ENCODE results near the gene MTUS2.
"Not testable (repeated sequence)": the region's sequence is repeated elsewhere in the genome, so short reads cannot be mapped to it uniquely, and the experiment has no call there.

The MTUS2 gene

GRCh38 chr13:28958441-28958840 lies 138.3 kb downstream of the MTUS2 start:
- DNase-seq (ENCODE audit: low read depth): no peak

- DNase-seq (ENCODE audit: low read depth): no peak
Observed at GRCh38 chr13:28964052-28964451, 143.9 kb downstream of the MTUS2 start.

- no peak for DNase-seq (ENCODE audit: low read depth)
Observed at GRCh38 chr13:28964803-28965202, 144.7 kb downstream of the MTUS2 start.

DNA sequence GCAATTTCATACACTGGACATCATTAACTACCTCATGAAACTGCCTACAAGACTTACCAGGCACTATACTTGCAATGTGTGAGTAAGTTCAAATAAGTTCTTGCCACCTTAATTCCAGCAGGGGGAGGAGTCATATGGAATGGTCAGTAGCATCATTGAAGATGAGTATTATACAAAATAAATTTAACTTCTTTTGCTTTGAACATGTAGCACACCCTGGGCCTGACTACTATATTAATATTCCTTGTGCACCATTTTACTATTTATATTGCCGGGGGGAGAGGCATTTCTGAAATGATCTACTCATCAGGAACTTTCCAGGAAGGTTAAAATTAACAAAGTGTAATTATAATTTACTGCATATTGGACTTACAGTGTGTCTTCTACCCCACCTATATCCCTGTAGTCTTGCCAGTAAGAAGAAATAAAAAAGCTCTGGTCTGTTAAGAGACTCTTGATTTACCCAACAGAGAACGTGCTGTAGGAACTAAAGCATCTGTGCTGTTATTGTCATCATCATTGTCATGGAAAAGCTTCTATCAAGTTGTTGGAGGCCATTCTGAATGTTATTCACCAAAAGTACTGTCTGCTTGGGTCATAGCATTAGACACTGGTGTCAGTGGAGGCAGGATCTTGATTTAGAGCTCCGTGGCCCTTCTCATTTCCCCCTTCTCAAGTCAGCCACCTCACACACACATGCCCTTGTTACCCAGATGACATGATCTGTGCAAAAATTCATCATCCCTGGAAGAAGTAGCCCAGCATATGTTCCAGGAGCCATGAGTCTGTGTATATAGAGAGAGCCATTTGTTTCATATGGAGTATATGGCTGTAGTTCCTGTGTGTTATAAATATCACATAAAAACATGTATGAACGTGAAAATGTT lies 147.1 kb downstream of the MTUS2 start:
- no peak for DNase-seq (ENCODE audit: low read depth)

DNA sequence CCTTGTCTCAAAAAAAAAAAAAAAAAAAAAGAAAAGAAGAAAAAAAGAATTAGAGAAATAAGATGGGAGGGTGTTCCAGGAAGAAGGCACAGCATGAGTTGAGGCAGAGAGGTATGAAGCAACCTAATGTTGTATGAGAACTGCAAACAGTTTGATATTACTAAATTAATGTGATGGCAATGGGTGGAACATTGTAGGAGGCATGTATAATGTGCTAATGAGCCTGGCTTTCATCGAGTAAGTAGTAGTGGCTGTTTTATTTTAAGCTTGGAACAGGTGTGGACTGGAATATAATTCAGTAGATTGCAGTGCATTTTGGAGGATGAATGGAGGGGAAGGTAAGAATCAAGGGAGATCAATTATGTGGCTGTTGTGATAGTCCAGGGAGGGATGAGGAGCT lies 156.1 kb downstream of the MTUS2 start:
- DNase-seq (ENCODE audit: low read depth): no peak

DNA sequence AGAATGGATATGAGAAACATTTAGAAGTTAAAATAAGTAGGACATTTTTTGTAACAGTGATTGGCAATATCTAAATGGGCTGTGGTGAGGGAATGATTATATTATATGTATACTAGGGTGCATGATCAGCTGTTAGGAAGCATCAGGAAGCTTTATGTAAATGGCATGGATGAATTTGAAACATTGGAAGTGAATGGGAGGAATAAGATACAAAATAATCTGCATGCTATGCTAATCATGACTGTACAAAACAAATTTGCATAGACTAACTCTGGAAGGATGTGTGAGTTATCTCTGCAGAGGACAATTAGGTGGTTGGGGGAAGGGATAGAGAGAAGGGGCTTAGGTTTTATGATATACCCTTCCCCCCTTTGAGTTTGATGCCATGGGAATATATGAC lies 156.5 kb downstream of the MTUS2 start:
- DNase-seq (ENCODE audit: low read depth): no peak

- DNase-seq (ENCODE audit: low read depth): no peak
Observed at GRCh38 chr13:28978574-28978973, 158.4 kb downstream of the MTUS2 start.

GRCh38 chr13:28981530-28981929 lies 161.4 kb downstream of the MTUS2 start:
- no peak for DNase-seq (ENCODE audit: low read depth)

DNA sequence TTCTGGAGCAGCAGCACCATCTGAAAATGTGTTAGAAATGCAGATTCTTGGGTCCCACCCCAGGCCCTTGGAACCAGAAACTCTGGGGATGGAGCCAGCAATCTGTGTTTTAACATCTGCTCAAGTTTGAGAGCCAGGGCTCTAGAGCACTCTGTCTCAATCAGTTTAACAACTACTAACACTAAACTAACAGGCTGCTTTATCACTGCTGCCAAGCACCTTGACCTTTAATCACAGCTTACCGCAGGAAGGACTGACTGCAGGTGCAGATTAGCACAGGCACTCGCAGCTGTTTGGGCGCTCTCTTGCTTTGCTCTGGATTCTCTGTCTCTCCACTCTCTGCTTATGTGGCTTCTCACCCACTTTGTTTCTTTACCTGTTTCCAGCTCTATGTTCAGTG lies 163.5 kb downstream of the MTUS2 start:
- DNase-seq (ENCODE audit: low read depth): no peak

- no peak for DNase-seq (ENCODE audit: low read depth)
Observed at GRCh38 chr13:28984326-28984725, 164.2 kb downstream of the MTUS2 start.

GRCh38 chr13:28984825-28985224 lies 164.7 kb downstream of the MTUS2 start:
- DNase-seq (ENCODE audit: low read depth): no peak

DNA sequence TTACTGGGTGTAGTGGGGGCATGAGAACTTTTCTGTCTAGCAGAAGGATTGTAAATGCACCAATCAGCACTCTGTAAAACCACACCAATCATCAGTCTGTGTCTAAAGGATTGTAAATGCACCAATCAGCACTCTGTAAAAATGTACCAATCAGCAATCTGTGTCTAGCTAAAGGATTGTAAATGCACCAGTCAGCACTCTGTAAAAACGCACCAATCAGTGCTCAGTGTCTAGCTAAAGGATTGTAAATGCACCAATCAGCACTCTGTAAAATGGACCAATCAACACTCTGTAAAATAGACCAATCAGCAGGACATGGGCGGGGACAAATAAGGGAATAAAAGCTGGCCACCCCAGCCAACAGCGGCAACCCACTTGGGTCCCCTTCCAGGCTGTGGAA lies 170.2 kb downstream of the MTUS2 start:
- DNase-seq (ENCODE audit: low read depth): not testable (repeated sequence)

DNA sequence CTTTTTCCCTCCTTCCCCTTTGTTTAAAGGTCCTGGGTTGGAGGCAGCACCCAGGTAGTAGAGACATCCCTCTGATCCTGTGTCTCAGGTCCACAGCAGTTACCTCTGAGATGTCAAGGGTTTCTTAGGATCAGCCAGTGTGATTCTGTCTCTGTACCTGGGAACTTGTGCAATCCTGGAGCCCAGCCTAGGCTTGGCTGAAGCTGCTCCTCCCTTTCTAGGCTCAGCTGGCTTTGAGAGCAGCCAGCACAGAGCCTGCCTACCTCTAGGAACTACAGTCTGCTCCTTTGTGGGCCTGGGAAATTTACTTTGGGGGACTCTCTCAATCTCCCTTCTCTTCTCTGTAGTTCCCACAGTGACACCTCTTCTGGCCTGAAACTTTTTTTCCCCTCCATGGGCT lies 171.6 kb downstream of the MTUS2 start:
- no peak for DNase-seq (ENCODE audit: low read depth)

DNA sequence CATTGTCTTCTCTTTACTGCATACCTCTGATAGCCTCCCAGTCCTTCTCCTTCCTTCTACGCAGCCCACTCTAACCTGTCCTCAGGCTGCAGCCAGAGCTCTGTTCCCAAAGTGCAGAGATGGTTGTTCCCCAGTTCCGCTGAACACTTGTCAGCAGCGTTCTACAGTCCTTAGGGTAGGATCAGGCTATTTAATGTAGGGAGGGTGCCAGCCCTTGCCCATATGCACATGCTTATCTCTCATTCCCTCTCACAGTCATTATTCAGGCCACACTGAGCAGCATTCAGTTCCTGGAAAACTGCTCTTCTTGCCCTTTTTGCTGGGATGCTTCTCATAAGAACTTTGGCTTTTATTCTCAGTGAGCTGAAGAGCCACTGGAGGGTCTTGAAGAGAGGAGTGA lies 180.7 kb downstream of the MTUS2 start:
- no peak for DNase-seq (ENCODE audit: low read depth)

- no peak for DNase-seq (ENCODE audit: low read depth)
Observed at GRCh38 chr13:29005035-29005762, 185.1 kb downstream of the MTUS2 start.

DNA sequence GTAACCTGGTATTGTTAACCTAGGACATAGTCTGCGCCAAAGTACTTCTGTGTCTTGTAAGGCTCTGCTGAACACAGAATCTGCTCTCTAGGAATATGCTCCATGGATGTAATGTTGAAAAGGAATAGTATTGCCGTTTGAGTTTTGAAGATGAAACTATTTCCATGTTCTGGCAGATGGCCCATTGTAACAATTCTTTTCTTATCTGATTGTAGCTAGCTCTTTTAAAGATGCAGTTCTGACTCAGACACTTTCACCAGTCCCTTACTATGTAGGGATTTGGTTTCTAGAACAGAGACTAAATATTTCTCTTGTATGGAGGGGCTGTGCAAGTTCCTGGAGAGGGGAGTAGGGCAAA lies 185.6 kb downstream of the MTUS2 start:
- DNase-seq (ENCODE audit: low read depth): no peak

- DNase-seq (ENCODE audit: low read depth): no peak
Observed at GRCh38 chr13:29006359-29006850, 186.3 kb downstream of the MTUS2 start.

DNA sequence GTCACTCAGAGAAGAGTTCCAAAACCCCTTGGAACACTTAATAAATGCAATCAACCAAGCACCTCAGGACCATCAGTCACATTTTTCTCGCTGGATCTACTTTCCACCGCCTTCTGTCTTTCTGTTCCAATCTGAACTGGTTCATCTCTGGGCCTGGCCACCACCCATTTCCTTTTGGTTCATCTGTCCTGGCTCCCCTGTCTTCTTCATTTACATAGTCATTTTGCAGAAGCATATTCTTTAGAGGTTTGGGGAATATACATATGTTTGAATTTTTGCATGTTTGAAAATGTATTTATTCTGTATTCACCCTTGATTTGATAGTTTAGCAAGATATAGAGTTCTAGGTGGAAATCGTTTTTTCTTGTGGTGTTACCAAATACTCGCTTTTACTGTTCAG lies 188.2 kb downstream of the MTUS2 start:
- DNase-seq (ENCODE audit: low read depth): no peak

- no peak for DNase-seq (ENCODE audit: low read depth)
Observed at GRCh38 chr13:29020314-29020713, 200.2 kb downstream of the MTUS2 start.

DNA sequence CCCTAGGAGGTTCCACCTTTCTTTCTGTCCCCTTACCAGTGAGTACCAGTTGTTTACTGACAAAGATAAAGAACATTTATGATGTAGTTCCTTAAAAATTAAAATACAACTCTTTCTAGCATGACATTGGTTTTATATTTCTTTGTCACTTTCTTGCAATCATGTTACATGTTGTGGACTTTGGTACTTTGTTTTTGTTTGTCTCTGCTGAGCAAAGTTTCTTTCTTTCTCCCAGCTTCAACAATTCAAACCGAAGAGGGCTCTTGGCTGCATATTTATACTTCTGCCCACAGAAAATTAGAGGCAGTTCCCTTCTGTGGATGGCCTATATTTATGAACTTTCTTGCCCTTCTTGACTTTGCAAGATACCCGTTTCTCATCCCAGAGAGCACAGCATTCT lies 201.2 kb downstream of the MTUS2 start:
- no peak for DNase-seq (ENCODE audit: low read depth)

- no peak for DNase-seq (ENCODE audit: low read depth)
Observed at GRCh38 chr13:29021717-29022116, 201.6 kb downstream of the MTUS2 start.

DNA sequence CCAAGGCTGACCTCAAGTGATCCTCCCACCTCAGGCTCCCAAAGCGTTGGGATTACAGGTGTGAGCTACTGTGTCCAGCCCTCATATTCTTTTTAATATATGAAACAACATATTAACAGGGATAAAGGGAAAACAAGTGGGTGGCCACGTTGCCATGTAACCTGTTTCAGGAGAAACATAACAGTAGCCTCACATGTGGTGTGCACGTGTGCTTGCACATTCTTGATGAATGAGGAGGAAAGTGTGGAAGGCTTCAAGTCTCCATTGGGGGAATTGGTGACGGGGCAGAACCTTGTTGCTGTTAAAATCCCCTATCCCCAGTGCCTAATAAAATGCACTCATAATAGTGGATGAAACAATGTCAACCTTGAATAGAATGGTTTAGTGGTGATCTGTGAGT lies 202.3 kb downstream of the MTUS2 start:
- no peak for DNase-seq (ENCODE audit: low read depth)

DNA sequence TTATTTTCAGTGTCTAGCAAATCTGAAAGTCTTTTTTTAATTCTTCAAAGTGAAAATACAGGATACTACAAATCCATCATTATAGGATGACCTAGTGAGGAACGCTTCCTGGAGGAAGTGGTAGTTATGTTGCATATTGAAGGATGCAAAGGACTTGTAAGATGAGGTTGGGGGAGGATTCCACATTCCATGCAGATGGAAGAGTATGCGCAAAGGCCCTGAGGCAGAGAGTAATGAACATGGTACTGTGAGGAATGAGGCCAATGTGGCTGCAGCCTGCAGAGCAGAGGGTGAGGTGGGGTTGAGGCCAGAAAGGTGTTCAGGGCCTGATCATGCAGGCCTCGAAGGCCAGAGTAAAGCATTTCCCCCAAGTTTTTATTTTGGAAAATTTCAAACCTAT lies 202.8 kb downstream of the MTUS2 start:
- no peak for DNase-seq (ENCODE audit: low read depth)
